NCI-H226 (cell line): ENCODE data around the gene FSHR.

Source experiments
- DNase-seq: peaks from one replicate; pipeline ENCODE4 v3.0.0-alpha.2; 2015

The FSHR gene

DNA sequence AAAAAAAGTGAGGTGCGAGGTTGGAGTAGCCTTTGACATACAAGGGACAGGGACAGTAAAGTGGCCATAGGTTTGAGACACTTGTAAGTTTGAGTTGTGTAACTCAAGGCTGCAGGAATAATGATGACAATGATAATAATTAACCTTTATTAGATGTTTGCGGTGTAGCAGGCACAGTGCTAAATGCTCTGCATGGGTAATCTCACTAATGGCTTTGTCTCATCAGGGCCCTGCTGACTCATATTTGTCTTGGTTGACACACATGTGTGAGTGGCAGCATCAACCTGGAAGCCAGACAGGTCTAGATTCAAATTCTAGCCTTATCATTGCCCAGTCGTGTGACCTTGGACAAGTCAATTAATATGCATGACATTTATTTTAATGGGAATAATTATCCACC lies 126.2 kb downstream of the FSHR start:
- no peak for DNase-seq

DNA sequence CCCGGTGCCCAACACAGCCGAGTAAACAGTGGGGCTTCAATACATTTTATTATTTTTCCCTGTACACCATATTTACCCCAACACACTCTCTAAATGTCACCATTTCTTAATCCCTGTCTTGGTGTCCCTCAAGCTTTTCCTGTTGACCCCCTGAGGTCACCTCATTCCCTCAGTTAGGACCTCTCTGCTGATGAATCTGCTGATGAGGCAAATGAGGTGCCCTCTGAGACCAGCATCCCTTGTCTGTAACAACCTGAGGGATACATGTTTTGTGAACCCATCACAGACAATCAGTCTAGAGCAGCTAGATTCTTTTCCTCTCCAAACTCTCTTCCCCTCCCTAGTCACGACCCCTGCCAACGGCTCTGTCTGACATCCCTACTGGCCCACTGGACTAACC lies 127.6 kb downstream of the FSHR start:
- DNase-seq, result no peak

DNA sequence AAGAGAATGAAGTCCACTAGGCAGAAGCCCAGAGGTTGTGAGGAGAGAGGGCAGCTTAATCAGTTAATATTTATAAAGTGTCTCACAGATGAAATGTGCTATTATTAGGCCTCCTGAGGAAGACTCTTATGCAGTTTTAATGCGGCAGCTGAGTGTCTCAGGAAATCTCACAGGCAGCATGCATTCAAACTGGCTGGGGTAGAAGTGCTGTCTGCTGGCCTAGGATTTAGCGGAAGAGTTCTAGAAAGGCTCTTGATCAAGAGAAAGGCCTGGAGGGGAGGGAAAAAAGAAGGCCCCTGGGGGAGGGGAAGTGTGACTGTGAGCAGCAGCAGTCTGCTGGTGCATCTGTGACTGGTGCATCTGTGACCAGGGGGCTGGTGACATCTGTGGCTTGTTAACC lies 133.0 kb downstream of the FSHR start:
- no peak for DNase-seq

DNA sequence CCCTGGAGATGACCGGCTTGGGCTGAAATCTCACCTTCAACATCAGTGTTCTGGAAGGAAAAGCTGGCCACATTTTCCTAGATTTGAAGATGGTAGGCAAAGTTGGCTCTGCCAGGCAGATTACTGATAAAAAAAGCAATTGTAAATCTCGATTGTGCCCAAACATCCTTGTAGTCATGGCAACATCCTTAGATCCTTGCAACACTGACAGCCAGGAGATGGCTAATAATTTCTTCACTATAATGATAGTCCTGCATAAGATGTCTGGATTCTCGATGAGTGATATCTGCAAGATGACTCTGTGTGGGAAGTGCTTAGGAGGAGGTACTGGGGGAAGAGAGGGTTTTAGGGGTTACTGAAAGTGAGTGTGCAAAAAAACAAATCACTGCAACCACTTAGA lies 149.1 kb downstream of the FSHR start:
- DNase-seq, result no peak

DNA sequence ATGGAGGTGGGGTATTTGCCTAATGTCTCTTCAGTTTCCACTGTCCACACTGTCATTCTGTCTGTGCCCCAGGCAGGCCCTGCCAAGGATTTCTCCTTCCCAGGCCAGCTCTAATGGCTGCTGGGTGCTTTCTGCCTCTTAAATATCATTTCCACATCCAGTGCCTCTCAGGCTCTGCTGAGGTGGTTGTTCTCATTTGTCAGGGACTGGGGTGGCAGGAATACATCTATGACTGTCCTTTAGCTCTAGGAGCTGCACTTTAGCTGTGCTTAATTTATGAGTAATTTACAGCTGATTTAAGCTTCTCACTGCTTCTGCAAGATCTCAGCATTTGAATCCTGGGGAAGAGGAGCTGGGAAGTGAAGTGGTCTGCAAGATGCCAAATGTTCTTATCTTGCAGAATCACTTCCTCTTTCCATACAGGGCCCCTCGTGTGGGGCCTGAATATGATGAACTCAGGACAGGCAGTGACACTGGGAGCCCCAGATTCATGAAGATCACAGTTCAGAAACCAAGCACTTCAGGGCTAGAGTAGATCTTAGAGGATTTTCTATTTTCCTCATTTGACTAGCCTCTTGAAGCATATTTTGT lies 150.2 kb downstream of the FSHR start:
- no peak for DNase-seq

DNA sequence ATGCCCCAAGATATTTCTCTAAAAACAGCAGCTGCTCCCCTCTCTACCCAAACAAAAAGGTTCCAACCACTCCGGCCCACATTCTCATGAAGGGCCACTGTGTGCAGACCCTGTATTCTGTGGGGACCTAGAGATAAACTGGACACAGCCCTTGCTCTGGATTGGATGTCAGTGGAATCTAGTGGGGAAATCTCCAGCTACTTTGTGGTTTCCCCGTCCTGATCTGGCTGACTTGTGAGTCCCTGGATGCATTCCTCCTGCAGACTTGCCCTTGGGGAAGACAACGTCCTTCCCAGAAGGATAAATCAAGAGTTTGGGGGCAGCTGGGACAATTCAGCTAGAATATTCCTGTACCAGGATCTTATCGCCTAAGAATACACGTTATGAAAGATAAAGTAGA lies 151.1 kb downstream of the FSHR start:
- DNase-seq, result no peak

DNA sequence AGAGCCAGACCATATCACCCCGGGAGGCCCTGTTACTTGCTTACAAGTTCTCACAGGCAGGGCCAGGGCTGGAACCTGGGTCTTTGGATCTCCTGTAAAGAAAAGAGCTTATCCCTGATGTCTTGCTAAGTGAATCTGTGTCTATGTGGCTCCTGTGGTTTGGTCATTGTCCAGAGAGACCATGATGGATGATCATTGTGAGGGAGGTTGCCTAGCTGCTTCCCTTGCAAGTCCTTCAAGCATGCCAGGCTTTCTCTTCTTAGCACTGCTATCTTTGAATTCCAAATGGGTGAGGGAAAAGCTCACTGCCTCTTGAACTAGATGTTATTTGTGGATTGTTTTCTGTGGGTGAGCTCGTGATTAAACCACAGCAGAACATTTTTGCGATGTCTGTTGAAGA lies 151.6 kb downstream of the FSHR start:
- no peak for DNase-seq

DNA sequence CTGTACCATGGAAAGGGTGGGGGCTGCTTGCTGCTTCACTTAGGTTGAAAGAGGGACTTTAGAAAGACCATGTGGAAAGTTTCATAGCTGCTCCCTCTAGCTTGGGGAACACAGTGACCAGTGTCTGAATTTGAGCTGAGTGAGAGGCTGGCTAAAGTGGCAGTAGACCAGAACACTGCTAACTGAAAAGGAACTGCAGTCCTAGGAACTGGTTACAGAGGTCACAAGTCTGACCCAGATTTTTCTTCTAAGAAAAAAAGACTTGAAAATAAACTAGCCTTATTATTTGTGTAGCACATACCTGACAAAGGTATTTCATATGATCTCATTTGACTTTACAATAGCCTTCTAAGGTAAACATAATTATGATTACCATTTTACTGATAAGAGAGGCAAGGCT lies 153.6 kb downstream of the FSHR start:
- DNase-seq, result no peak

DNA sequence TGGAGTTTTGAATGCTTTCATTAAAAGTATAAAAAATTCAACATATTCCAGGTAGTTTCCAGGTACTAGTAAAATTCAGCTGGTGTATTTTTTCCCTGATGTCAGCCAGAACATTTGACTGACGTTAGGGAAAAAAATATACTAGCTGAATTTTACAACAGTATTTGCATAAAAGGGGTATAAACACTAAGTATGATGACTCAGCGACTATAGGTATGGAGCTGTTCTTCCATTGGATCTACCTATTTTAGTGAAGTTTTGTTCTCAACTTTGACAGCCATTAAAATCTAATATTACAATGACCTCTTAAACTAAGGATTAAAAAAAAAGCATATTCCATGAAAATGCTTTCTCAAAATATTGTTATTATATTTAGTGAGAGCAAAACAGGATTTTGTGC lies 155.9 kb downstream of the FSHR start:
- no peak for DNase-seq

DNA sequence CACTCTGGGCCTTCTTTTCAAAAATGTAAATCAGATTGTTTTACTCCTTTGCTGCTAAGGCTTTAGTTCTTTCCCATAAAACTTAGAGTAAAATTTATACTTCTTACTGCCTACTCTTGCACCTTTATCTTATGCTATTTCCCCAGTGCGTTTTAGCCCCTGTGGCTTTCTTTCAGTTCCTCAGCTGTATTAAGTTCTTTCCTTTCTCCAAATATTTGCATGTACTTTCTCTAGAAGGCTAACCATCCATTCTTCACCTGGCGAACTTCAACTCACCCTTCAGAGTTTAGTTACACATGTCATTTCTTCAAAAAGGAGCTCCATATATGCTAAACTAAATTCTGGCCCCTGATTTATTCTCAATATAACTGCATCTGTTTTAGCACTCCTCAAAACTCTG lies 160.7 kb downstream of the FSHR start:
- no peak for DNase-seq

DNA sequence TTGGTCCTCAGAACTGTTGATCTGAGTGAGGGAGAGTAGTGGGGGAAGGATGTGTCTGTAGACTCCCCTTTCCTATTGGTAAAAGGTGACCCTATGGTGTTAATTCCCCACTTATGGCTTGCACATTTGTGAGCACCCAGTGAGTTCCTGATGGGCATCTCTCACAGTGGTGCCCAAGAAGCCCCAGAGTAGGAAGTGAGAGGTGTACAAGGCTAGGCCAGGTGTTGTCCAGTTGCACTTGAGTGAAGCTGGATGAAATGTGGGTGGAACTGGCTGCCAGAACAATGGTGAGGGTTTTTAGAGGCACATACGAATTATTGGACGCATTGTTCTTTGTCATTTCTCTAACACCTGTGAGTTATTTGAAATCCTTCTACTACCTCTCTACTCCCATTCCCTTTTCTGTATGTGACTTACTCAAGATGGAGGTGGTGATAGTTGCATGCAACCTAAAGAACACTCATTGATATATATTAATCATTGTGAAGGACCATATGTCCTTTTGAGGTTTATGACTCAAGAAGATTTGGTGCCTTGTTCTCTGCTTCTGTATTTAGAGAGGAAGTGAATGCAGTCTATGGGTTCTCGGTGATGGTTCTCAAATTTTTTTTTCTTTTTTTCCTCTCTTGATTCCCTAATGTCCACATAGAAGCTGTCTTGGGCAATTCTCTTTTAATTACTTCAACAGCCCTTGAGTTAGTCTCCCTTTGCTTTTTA lies 162.7 kb downstream of the FSHR start:
- DNase-seq, result no peak

DNA sequence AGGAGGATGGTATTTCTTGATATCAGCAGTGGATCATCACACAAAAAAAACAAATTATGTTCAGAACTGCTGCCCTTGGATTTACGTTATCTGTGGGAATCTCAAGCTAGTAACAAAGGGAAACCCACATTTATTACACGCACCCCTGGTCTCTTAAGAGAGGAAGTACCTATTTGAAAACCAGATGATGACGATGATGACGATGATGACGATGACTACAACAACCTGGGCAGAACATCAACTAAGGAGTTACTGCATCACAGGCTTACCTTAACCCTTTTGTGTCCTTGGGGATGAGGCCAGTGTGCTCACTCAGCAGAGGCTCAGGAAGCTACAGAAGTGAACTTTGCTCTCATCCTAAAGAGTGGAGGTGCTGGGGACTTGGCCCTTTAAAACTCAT lies 169.4 kb downstream of the FSHR start:
- DNase-seq, result no peak

DNA sequence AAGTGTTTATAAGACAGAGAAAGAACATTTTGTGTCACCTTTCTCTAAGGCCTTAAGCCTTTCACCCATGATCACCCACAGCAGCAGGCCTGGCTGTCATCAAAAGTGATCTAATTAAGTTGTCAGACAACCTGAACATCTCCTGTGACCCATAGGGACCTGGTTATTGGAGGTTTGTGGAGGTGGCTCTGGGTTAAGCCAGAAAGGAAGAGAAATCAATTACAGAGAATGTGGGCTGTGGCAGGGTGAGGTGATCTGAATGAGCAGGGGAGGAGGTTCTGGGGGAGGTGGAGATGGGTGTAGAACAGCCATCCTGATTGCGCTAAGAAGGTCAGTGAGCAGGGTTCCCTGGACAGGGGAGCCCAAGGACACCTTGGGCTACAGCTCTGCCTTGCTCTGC lies 170.8 kb downstream of the FSHR start:
- no peak for DNase-seq

DNA sequence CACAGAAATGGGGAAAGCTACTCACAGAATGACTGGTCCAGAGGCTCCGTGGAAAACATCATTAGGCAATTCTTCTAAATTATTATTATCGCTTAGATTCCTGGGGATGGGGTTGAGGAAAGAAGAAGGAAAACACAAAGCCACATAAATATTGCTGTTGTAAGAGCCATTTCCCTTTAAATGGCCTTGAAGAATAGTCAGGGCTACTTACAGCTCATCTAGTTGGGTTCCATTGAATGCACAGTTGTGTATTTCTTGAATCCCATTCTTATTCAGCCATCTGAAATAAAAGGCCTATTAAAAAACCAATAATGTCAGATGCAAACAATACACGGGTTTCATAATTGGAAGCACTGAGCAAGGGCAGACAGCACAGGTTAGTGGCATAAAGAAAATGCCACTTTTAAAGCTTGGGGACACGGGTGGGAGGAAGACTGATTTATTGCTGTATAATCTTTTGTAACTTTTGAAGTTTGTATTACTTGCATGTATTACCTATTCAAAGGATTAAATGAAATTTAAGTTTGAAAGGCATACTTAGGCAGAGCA lies 171.4 kb downstream of the FSHR start:
- DNase-seq, result no peak

DNA sequence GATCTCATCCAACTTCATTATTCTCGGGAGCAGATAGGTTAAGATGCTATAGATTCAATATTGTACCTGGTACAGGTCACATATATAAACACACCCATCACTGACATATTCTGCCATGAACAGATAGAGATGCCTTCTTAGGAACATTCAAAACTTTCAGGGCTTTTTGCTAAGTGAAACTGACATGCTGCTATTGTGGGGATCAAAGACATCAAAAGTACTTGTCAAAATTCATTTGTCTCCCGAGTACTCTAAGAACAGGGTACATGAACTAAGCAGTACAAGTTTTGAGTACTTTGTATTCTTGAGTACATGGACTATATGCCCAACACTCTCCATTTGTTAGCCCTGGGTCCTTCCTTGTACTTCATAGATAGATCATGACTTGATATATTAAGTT lies 173.5 kb downstream of the FSHR start:
- DNase-seq, result no peak

DNA sequence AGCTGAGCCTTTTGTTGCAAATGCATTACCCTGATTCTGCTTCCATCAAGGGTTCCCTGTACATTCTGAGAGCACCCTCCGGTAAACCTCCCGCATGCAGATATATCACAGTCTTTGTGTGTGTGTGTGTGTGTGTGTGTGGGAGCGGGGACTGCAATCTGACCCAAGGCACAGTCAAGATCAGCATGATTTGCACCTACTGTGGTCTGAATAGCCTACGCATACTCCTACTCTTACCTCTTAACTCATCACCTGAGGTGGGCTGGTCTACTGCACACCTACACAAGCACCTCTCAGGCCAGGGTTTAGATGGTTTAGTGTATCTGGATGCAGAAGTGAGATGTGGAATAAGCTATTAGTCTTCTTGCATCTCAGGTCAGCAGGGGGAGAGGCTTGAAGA lies 174.6 kb downstream of the FSHR start:
- DNase-seq, result no peak

DNA sequence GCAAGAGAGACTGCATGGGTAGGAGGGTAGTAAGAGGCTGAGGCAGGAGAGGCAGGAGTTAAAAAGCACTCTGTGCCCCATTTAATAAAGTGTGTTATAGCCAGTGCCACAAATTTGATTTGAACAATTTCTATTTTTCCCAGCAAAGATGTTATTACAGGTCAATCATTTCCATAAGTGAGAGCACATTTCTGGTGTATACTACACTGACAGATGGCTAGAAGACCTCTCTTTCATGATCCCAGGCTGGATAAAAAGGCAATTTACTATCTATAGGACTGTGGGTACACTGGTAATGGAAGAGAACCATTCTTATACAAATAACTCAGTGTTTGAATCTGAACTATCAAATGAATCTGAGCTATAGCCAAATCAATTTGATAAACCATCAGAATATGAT lies 176.2 kb downstream of the FSHR start:
- no peak for DNase-seq

DNA sequence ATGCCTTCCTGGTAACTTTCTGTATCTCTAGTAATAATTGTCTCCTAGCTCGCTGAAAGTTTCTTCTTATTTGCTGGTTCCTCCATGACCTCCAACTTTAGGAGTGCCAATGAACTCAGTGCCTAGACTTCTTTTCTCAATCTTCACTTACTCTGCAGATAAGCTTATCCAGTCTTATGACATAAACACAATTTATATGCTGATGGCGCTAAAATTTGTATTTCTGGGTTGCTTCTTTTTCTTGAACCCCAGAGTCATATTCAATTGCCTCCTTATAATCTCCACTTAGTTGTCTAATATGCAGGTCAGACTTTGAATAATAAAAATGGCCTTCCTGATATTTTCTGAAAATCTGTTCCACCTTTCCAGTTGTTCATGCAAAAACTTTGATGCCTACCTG lies 182.5 kb downstream of the FSHR start:
- DNase-seq, result no peak

DNA sequence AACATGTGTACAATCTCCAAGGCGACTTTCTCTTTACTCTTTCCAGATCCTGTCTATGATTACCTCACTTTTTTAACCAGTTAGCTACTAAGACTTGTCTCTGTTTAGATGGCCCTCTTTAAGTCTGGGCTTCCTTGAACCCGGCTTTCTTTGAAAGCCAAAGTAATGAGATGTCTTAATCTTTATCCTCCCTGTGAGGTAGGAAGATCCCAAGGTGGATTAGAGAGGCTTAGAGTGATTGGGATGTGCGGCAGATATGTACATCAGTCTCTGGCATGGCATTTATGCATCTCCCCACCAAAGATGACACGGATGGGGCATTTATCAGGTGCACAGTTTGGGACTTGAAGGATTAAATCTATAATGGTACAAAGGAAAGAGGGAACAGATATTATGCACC lies 186.3 kb downstream of the FSHR start:
- no peak for DNase-seq

DNA sequence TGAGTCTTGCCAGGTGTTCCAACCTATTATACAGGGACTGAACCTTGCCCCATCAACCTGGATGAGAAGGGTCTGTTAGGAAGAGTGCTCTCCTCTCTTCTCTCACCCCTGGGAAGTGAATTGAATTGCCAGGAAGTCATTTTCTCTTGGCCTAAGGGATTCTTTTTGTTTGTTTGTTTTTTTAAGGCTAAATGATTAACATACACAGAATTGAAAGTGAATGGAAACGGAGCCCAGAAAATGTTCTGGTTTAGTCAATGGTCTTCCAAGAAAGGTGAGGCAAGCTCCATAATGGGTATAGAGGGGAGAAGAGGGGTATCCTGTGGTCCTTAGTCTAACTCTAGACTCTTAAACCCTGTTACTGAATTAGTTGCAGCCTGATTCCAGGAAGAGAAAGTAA lies 189.1 kb downstream of the FSHR start:
- DNase-seq, result no peak

DNA sequence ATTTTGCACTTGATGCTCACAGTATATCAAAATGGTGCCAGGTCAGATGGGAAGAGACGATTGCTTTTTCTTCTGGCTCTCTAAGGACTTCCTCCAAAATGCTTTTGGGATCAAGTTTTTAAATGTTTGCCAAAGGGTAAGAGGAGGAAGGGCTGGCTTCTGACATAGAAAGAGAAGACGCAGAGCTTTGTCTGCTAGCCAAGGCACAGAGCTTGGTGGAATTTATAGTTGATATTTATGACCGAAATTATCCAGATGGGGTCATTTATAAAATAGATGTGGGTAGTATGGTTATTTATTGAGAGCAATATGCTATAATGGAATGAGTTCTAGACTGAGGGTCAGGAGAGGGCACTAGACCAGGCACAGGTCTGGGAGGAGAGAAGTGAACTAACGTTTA lies 193.3 kb downstream of the FSHR start:
- no peak for DNase-seq

DNA sequence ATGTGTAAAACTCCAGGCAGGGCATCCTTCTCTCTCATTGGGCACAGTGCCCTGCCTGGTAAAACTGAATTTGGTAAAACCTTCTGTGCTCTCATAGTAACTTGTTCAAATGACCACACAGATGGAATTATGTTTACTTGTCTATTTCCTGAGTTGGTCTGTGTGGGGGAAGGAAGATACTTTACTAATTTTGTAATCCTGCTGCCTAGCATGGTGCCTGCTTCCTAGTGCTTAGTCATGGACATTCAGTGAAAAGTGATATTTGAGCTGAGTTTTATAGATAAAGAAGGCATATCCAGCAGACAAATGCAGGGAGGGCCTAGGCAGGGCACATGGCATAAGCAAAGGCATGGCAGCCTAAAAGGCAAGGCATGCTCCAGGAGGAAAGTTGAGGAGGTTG lies 199.4 kb downstream of the FSHR start:
- no peak for DNase-seq

DNA sequence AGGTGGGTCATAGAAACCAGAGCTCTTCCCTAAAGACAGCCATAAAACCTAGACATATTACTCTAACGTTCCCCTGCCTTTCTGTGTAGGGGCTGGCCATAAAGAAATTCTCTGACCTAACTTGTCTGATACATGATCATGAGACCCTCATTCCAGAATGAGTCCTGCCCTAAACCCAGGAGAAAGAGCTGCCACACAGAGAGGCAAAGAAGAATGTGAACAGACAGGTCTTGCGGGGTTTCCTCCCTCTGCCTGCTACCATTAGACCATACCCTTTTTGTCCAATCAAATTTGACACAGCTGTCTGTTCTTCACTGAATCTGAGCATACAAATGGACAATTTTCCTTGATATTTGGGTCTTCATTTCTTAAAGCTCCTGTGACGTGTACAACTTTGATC lies 200.0 kb downstream of the FSHR start:
- DNase-seq, result no peak

DNA sequence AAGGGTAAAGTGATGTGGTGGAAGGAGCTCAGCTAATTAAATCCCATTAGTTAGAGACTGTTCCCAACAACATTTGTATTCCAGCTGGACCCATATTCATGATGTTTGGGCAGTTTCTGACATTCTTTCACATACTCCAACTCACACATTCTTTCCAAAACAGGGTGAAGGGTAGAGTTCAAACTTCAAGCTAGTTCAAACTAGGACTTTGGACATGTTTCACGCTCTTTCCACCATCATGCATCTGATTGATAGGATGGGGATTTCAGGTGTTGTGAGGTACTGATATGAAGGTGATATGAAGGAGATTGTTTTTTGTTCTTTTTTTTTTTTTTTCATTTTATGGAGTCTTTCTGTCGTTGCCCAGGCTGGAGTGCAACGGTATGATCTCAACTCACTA lies 201.7 kb downstream of the FSHR start:
- no peak for DNase-seq

DNA sequence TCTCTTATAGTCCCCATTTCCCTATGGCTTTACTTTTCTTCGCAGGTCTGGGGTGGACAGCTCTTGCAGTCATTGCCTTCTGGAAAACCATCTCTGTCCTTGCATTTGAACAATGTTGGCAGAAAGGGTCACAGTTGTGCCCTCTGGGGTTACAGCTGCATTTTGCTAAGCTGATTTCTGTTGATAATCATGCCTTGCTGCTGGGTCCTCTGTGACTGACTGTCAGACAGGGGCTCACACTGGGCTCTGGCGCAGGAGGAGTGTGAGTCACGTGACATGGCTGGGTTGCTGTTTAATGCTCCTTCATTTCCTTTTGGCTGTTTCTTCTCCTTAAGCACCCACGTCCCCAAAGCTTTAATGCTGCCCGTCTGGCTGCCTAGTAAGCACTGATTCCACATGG lies 202.2 kb downstream of the FSHR start:
- no peak for DNase-seq
